Stimulated activated CD8-positive, alpha-beta memory T cell treated with anti-CD3 and anti-CD28 coated beads, Interleukin-2, amount 100 ng/mL, for 1 hour (primary cell): Measurements from ENCODE around the gene MT3.
"Not testable (repeated sequence)": the region's sequence is repeated elsewhere in the genome, so short reads cannot be mapped to it uniquely, and the experiment has no call there.

Source experiments
- DNase-seq, 2 donors: peaks; one replicate each; pipeline ENCODE4 v3.0.0-alpha.2; 2020; ENCODE audit warnings: low read depth in 2 of 2

Gene MT3

GRCh38 chr16:56610017-56610608 lies 20.8 kb downstream of the MT3 start:
- peak in 1 of 2 donors; percentile 41 for DNase-seq

DNA sequence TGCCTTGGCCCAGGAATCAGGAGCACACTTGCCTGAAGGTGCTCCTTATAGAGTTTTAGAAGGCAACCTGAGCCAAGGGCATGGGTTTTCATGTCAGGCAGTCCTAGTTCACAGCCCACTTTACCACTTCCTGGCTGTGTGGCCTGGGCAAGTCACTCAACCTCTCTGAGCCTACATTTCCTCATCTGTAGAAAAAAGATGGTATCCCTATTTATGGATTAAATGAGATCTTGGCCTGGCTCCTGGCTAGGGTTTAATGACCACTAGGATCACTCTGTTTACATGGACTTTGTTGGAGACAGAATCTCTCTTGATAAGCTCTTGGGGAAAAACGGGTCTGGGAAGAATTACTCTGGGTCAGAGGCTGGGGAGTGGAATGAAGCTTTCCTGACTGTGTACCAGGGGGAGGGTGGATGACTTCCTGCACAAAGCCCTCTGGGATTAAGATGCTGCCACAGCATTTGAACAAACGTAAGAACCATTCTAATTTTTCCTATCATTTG lies 21.3 kb downstream of the MT3 start:
- DNase-seq = no peak

DNA sequence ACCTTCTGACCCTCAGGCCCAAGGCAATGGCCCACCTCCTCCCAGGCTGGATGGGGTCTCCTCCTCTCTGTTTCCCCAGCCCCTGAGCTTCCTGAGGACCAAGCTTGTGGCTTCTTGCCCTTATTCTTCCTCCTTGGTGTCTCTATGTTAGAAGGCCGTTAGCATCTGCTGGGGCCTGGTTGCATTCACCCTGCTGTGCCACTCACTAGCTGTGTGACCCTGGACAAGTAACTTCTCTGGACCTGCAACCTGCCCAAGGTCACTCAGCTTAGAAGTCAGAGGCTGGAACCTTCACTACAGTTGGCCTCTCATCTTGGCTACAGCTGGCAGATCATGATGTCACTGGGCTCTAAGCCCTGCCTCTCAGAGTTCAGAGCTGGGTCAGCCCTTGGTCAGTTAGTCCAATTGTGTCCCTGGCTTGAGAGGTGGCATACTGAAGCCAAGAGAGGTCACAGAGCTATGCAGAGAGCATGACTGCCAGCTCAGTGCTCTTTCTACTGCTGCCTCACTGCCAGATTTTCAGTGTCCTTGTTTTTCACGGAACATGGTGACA lies 22.0 kb downstream of the MT3 start:
- no peak for DNase-seq

DNA sequence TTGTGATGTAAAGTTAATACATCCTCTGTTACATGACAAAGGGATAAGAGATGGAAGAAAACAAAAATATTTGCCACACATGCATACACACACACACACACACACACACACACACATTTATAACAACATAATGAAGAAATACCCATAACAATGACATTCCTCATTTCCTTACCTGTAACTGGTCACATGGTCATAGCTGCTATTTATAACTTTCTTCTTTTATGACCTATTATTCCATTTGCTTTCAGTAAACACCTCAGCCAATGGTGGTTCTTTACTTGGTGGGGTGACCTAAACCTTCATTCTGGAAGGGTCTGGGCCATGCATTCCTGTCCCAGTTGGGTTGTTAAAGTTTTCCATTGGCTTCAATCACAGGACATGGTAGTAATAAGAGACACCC lies 24.4 kb downstream of the MT3 start:
- DNase-seq = no peak

GRCh38 chr16:56614549-56614991 lies 25.2 kb downstream of the MT3 start:
- DNase-seq = no peak

DNA sequence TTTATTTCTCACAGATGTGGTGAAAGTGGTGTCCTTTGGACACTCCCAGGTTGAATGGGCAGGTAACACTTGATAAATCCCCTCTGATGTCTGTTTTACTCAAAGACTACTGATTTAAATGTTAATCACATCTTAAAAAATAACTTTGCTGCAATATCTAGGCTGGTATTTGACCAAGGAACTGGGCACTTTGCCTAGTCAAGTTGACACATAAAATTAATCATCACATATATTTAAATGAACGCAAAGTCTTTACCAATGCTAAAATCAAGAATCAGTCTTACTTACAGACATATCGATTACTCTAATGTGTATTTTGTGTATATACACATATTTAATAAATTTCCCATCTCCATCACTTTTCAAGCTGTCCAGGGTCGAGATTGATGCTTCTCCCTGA lies 26.0 kb downstream of the MT3 start:
- DNase-seq = no peak

- no peak for DNase-seq
Measured at GRCh38 chr16:56616608-56617211, 27.4 kb downstream of the MT3 start.

GRCh38 chr16:56617212-56618085 lies 28.1 kb downstream of the MT3 start:
- DNase-seq = no peak

- DNase-seq = no peak
Measured at GRCh38 chr16:56618138-56618537, 28.8 kb downstream of the MT3 start.

DNA sequence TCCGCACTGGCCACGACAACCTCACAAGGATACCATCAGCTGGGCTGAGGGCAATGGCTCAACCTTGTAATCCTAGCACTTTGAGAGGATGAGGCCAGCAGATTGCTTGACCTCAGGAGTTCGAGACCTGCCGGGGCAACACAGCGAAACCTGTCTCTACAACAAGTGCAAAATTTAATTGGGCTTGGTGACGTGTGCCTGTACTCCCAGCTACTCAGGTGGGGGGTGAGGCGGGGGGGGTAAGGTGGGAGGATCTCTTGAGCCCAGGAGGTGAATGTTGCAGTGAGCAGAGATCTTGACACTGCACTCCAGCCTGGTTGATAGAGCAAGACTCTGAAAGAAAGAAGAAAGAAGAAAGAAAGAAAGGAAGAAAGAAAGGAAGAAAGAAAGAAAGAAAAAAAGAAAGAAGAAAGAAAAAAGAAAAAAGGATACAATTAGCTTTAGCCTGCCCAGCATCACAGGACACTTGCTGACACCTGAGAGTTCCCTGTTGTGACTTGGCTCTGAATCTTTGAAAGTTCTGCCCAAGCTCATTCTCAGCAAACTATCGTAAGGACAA lies 31.1 kb downstream of the MT3 start:
- no peak for DNase-seq

DNA sequence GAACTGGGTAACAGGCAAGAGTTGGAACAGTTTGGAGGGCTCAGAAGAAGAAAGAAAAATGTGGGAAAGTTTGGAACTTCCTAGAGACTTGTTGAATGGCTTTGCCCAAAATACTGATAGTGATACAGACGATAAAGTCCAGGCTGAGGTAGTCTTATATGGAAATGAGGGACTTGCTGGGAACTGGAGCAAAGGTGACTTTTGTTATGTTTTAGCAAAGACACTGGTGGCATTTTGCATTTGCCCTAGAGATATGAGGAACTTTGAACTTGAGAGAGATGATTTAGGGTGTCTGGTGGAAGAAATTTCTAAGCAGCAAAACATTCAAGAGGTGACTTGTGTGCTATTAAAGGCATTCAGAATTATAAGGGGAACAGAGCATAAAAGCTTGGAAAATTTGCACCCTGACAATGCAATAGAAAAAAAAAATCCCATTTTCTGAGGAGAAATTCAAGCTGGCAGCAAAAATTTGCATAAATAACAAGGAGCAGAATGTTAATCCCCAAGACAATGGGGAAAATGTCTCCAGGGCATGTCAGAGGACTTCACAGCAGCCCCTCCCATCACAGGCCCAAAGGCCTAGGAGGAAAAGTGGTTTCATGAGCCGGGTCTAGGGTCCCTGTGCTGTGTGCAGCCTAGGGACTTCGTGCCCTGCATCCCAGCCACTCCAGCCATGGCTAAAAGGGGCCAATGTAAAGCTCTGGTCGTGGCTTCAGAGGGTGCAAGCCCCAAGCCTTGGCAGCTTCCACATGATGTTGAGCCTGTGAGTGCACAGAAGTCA lies 32.5 kb downstream of the MT3 start:
- DNase-seq = not testable (repeated sequence)

DNA sequence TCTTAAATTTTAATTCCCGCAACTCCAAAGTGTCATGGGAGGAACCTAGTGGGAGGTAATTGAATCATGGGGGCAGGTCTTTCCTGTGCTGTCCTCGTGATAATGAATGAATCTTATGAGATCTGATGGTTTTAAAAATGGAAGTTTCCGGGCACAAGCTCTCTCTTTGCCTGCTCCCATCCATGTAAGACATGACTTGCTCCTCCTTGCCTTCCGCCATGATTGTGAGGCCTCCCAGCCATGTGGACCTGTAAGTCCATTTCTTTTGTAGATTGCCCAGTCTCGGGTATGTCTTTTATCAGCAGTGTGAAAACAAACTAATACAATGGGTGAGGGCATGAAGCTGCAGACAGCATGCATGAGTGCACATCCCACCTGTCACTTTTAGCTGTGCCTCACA lies 33.9 kb downstream of the MT3 start:
- not testable (repeated sequence) for DNase-seq

- DNase-seq = no peak
Measured at GRCh38 chr16:56623637-56624036, 34.3 kb downstream of the MT3 start.

GRCh38 chr16:56625140-56625942 lies 36.0 kb downstream of the MT3 start, which contains the start of gene MT1E:
TSS of gene MT1E (plus strand) at chr16:56625781. CDS start at chr16:56625852, 71 bp downstream.
- no peak for DNase-seq

GRCh38 chr16:56625943-56626654 lies 36.8 kb downstream of the MT3 start:
- DNase-seq = no peak

DNA sequence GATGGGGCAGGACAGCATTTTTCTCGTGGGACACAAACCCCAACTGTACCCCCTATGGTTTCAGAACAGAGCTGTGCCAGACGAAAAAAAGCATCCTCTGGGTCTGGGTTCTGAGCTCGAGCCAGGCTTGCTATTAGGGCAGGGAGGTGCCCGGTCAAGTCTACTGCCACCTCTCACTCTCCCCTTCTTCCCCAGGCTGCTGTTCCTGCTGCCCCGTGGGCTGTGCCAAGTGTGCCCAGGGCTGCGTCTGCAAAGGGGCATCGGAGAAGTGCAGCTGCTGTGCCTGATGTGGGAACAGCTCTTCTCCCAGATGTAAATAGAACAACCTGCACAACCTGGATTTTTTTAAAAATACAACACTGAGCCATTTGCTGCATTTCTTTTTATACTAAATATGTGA lies 37.4 kb downstream of the MT3 start:
- DNase-seq = no peak

DNA sequence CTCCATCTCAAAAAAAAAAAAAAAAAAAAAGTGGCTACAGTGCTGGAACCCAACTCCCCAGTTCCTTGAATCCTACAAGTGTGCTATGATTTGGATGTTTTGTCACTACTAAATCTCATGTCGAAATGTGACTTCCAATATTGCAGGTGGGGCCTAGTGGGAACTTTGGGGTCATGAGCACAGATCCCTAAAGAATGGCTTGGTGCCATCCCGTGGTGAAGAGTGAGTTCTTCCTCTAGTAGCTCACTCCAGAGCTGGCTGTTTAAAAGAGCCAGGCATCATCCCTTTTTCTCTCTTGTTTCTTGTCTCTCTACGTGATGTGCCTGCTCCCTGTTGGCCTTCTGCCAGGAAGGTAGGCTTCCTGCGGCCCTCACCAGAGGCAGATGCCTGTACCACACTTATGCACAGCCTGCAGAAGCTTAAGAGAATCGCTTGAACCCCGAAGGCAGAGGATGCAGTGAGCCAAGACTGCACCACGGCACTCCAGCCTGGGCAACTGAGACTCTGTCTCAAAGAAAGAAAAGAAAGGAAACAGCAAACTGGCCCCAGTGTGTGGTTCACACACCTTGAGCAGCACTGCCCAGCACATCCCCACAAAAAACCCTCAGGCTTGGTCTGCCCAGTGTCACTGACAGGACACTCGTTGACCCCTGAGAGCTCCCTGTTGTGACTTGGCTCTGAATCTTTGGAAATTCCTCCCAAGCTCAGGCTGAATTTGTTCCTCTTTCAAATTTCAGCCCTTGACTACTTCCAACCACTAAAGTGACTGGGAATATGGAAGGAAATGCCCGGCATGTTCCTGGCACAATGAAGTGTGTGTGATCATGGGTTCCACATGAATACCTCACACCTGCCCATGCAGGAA lies 39.4 kb downstream of the MT3 start:
- DNase-seq = no peak

DNA sequence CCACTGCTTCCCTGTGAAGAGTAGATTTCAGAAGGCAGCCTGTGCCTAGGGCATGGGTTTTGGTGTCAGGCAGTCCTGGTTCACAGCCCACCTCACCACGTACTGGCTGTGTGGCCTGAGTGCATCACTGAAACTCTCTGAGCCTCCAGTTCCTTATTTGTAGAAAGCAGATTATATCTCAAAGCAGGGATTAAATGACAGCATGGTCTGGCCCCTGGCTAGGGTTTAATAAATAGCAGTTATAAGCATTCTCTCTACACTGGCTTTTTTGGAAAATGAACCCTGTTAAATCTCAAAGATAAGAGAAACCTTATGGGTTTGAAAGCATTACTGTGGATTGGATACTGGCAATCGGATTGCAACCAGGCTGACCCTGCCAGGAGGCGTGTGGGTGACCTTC lies 40.2 kb downstream of the MT3 start:
- no peak for DNase-seq

DNA sequence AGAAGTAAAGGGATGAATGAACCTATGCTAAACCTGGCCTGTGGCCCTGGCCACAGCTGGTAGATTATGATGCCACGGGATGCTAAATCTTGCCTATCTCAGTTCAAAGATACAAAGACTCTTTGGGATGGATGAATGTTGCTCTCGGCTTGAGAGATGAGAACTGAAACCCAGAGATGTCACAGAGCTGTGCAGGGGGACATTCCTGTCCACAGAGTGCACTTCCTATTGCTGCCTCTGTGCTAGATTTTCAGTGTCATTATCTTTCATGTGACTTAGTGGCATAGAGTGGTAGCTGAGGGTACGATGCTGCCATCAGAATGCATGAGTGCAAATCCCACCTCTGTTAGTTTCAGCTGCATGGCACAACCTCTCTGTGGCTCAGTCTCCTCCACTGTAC lies 40.8 kb downstream of the MT3 start:
- DNase-seq = no peak
